Prostate gland (tissue), 2 donors: Measurements from ENCODE around the gene ZNF225. TPM values are rescaled to one million over a fixed set of nuclear protein-coding genes. Genes with fewer than 3 reads are reported as not detected.

Source experiments
- DNase-seq: peaks from one replicate; pipeline ENCODE4 v3.0.0-alpha.2; 2019; ENCODE audit warnings: low spot score
- H3K27ac ChIP-seq, 2 donors: fragments of 200-600 bp; sonication (generic); 2 replicates each; pipeline ENCODE4 v1.5.1; 2017 to 2019
- H3K27me3 ChIP-seq: fragments of 200-600 bp; sonication (generic); replicated peaks from 2 replicates; pipeline ENCODE4 v1.5.1; 2019; ENCODE audit not compliant: insufficient read depth
- H3K36me3 ChIP-seq, 2 donors: fragments of 200-600 bp; sonication (generic); 1 replicate in 1 of 2; 2 replicates in 1 of 2; pipeline versions ENCODE4 v1.5.1 to v1.8.1; 2017 to 2019
- H3K4me1 ChIP-seq: fragments of 200-600 bp; sonication (generic); replicated peaks from 2 replicates; pipeline ENCODE4 v1.5.1; 2019
- H3K4me3 ChIP-seq, 2 donors: fragments of 200-600 bp; sonication (generic); 2 replicates each; pipeline ENCODE4 v1.5.1; 2017 to 2019
- H3K9me3 ChIP-seq: fragments of 200-600 bp; sonication (generic); 2 replicates; pipeline ENCODE4 v1.5.1; 2017
- POLR2A ChIP-seq: fragments of 450-650 bp; IDR thresholded peaks from one replicate; pipeline ENCODE4 v1.6.1; 2016; ENCODE audit warnings: antibody characterized with exemption, mild to moderate bottlenecking
- POLR2AphosphoS5 ChIP-seq: sonication (generic); formaldehyde crosslinking; IDR thresholded peaks from one replicate; pipeline ENCODE4 v1.6.1; 2017; ENCODE audit warnings: antibody characterized with exemption
- WGBS: methylation state at CpG from one replicate; pipeline ENCODE4 v1.1.5; 2018; 5-methylcytosine and 5-hydroxymethylcytosine counted together
- intact Hi-C: fragments of 100-400 bp; cut with DNase I; formaldehyde crosslinking; loops from one replicate; pipeline ENCODE4 v1.14.2; 2022
- small RNA-seq, 2 donors: library from RNA; depleted of rRNA; stranded (forward); fragments of <200 nt; gene quantifications; one replicate each; pipeline ENCODE3, GENCODE V24; 2016
- total RNA-seq, 2 donors: library from RNA; depleted of rRNA; stranded (reverse); fragments of >200 nt; gene quantifications; one replicate each; pipeline ENCODE4 v1.1.0, GENCODE V29; 2016
- TF ChIP-seq, protein P1 (sequence below), 4 experiments: fragments of 200-600 bp in 2 of 4; fragments of 450-650 bp in 2 of 4; sonication (generic) in 2 of 4; IDR thresholded peaks; 1 replicate in 3 of 4; 2 replicates in 1 of 4; pipeline ENCODE4 v1.5.1; 2016 to 2019; ENCODE audit warnings: antibody characterized with exemption in 4 of 4, mild to moderate bottlenecking in 2 of 4, moderate library complexity in 2 of 4

Gene ZNF225
- total RNA-seq, 2 donors from 2014 or later, result 3.0 to 4.9 TPM

GRCh38 chr19:44176590-44176989, 63.4 kb downstream of the ZNF225 start:
- no peak for DNase-seq
- intact Hi-C loops, result no loop called here
- peaks cover 19 to 47% of the 10 kb centered on the region in 2 donors for H3K36me3 ChIP-seq
- peaks cover 10% of the 10 kb centered on the region for H3K9me3 ChIP-seq
- H3K4me3 ChIP-seq, result no peak overlapping the region
- TF ChIP-seq POLR2A, result no peak
- TF ChIP-seq POLR2AphosphoS5, result no peak
- TF ChIP-seq, protein P1, sequence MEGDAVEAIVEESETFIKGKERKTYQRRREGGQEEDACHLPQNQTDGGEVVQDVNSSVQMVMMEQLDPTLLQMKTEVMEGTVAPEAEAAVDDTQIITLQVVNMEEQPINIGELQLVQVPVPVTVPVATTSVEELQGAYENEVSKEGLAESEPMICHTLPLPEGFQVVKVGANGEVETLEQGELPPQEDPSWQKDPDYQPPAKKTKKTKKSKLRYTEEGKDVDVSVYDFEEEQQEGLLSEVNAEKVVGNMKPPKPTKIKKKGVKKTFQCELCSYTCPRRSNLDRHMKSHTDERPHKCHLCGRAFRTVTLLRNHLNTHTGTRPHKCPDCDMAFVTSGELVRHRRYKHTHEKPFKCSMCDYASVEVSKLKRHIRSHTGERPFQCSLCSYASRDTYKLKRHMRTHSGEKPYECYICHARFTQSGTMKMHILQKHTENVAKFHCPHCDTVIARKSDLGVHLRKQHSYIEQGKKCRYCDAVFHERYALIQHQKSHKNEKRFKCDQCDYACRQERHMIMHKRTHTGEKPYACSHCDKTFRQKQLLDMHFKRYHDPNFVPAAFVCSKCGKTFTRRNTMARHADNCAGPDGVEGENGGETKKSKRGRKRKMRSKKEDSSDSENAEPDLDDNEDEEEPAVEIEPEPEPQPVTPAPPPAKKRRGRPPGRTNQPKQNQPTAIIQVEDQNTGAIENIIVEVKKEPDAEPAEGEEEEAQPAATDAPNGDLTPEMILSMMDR (IDR thresholded peaks at IDR 0.05), result no peak
- WGBS, result 94% methylated on average over 3 of the region's 3 CpGs
- H3K27ac ChIP-seq, result no peak overlapping the region
- H3K27me3 ChIP-seq, result no peaks in the 10 kb centered on the region
- H3K4me1 ChIP-seq, result no peaks in the 10 kb centered on the region

DNA sequence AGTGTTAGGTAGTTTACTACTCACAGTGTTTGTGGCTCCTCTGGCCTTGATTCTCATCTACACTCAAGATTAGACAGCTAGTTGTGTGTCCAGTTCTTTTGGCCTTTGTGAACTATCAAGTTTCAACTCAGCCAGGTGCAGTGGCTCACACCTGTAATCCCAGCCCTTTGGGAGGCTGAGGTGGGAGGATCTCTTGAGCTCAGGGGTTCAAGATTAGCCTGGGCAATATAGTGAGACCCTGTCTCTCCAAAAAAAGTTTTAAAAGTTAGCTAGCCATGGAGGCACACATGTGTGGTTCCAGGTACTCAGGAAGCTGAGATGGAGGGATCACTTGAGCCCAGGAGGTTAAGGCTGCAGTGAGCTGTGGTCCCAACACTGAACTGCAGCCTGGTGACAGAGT, 67.8 kb downstream of the ZNF225 start:
- Histone ChIP-seq H3K36me3 (peaks cover 0 to 7% of the 10 kb centered on the region in 2 donors), H3K4me1 (no peaks in the 10 kb centered on the region), H3K9me3 (peaks cover 10% of the 10 kb centered on the region), H3K4me3 (no peak overlapping the region), H3K27ac (no peak overlapping the region), H3K27me3 (no peaks in the 10 kb centered on the region)
- DNase-seq, result no peak
- intact Hi-C loops, result no loop called here
- TF ChIP-seq POLR2A, result no peak
- TF ChIP-seq, protein P1 (IDR thresholded peaks at IDR 0.05), result no peak
- no peak for TF ChIP-seq POLR2AphosphoS5

GRCh38 chr19:44182145-44182544, 68.9 kb downstream of the ZNF225 start:
- peaks cover 6% of the 10 kb centered on the region for H3K9me3 ChIP-seq
- H3K4me1 ChIP-seq, result no peaks in the 10 kb centered on the region
- no peaks in the 10 kb centered on the region for H3K27me3 ChIP-seq
- no peak for DNase-seq
- intact Hi-C loops, result no loop called here
- no peak overlapping the region for H3K4me3 ChIP-seq
- 81% methylated on average over 10 of the region's 10 CpGs for WGBS
- no peak overlapping the region for H3K27ac ChIP-seq
- TF ChIP-seq, protein P1 (IDR thresholded peaks at IDR 0.05), result no peak
- TF ChIP-seq POLR2A (no peak), POLR2AphosphoS5 (no peak)
- H3K36me3 ChIP-seq, result no peaks in the 10 kb centered on the region

Small RNA genes lying within 50 kb of the gene (small RNA-seq; reads per million reads assigned to genes)
- 0 reads per million in 2 donors for gene RNU6-902P

Other genes with a start within 250 kb of the ZNF225 start
- gene ZNF404, start 229.4 kb upstream of the ZNF225 start, total RNA-seq, result 1 to 10 TPM; 2.6 to 2.7 TPM
- 10 to 100 TPM; 14.5 to 17.0 TPM for gene ZNF45, start 178.1 kb upstream of the ZNF225 start, total RNA-seq
- gene ZNF221, start 162.2 kb upstream of the ZNF225 start, total RNA-seq, result 1 to 10 TPM; 7.6 to 8.0 TPM
- 1 to 10 TPM; 8.0 to 9.9 TPM for gene ZNF155, start 129.2 kb upstream of the ZNF225 start, total RNA-seq
- 1 to 10 TPM; 2.6 to 3.5 TPM for gene ZNF230, start 110.4 kb upstream of the ZNF225 start, total RNA-seq
- 1 to 10 TPM; 3.7 to 6.1 TPM for gene ZNF222, start 88.0 kb upstream of the ZNF225 start, total RNA-seq
- 10 to 100 TPM in 1 of 2 donors, 1 to 10 TPM in 1; 9.1 to 10.6 TPM for gene ZNF223, start 61.4 kb upstream of the ZNF225 start, total RNA-seq
- gene ZNF284, start 41.2 kb upstream of the ZNF225 start, total RNA-seq, result 1 to 10 TPM; 1.3 to 1.8 TPM
- gene ZNF224, start 19.0 kb upstream of the ZNF225 start, total RNA-seq, result 10 to 100 TPM; 15.7 to 27.4 TPM
- 1 to 10 TPM; 5.6 to 7.0 TPM for gene ZNF234, start 28.2 kb downstream of the ZNF225 start, total RNA-seq
- 10 to 100 TPM; 35.9 to 48.4 TPM for gene ZNF226, start 51.7 kb downstream of the ZNF225 start, total RNA-seq
- 10 to 100 TPM; 17.0 to 26.4 TPM for gene ZNF227, start 99.1 kb downstream of the ZNF225 start, total RNA-seq
- gene ZNF233, start 146.5 kb downstream of the ZNF225 start, total RNA-seq, result 1 to 10 TPM; 2.6 to 2.8 TPM
- 10 to 100 TPM in 1 of 2 donors, 1 to 10 TPM in 1; 6.2 to 13.1 TPM for gene ZNF235, start 191.6 kb downstream of the ZNF225 start, total RNA-seq
- gene ZNF112, start 243.3 kb downstream of the ZNF225 start, total RNA-seq, result 1 to 10 TPM; 7.1 to 7.3 TPM